ENCODE results near the gene TBC1D8.

DNA sequence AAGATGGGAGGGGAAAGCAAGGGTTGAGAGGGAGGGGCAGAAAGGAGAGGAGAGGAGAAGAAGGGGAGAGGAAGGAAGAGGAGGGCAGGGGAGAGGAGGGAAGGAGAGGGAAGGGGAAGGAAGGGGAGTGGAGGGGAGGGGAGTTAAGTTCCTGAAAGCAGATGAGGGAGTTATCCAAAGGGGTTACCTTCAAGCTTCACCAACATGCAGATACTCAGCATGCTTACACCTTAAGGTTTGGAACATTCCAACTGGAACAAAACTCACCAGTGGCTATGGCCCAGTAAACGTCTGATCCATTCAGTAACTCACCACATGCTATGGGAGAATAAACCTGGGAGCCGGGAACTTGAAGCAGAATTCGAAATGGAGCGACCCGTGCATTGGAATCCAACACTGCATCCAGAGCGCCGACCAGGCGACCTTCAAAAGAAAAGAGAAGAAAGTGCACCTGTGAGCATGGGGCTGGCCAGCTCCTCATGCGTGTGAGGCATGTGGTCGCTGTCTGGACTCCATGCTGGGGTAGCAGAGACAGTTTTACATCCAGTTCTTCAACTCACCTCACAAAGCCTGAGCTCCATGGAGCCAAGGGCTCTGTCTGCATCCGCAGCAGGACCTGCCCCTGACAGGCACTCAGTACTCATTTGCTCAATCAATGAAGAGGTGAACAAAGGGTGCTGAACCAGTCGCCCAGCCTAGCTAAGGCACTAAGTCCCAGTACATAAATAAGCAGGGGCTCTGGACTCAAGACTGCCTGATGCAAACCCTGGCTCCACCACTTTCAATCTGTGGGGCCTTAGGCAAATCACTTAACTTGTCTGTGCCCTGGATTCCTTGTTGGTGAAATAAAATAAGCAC is 61.0 kb downstream of the TBC1D8 start:
- TF ChIP-seq, protein P1, sequence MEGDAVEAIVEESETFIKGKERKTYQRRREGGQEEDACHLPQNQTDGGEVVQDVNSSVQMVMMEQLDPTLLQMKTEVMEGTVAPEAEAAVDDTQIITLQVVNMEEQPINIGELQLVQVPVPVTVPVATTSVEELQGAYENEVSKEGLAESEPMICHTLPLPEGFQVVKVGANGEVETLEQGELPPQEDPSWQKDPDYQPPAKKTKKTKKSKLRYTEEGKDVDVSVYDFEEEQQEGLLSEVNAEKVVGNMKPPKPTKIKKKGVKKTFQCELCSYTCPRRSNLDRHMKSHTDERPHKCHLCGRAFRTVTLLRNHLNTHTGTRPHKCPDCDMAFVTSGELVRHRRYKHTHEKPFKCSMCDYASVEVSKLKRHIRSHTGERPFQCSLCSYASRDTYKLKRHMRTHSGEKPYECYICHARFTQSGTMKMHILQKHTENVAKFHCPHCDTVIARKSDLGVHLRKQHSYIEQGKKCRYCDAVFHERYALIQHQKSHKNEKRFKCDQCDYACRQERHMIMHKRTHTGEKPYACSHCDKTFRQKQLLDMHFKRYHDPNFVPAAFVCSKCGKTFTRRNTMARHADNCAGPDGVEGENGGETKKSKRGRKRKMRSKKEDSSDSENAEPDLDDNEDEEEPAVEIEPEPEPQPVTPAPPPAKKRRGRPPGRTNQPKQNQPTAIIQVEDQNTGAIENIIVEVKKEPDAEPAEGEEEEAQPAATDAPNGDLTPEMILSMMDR (IDR thresholded peaks at IDR 0.05): no peak
- TF ChIP-seq SIN3A (IDR thresholded peaks at IDR 0.05; ENCODE audit: borderline replicate concordance, insufficient read depth, low read depth, low read length): no peak
- TF ChIP-seq, protein P2, sequence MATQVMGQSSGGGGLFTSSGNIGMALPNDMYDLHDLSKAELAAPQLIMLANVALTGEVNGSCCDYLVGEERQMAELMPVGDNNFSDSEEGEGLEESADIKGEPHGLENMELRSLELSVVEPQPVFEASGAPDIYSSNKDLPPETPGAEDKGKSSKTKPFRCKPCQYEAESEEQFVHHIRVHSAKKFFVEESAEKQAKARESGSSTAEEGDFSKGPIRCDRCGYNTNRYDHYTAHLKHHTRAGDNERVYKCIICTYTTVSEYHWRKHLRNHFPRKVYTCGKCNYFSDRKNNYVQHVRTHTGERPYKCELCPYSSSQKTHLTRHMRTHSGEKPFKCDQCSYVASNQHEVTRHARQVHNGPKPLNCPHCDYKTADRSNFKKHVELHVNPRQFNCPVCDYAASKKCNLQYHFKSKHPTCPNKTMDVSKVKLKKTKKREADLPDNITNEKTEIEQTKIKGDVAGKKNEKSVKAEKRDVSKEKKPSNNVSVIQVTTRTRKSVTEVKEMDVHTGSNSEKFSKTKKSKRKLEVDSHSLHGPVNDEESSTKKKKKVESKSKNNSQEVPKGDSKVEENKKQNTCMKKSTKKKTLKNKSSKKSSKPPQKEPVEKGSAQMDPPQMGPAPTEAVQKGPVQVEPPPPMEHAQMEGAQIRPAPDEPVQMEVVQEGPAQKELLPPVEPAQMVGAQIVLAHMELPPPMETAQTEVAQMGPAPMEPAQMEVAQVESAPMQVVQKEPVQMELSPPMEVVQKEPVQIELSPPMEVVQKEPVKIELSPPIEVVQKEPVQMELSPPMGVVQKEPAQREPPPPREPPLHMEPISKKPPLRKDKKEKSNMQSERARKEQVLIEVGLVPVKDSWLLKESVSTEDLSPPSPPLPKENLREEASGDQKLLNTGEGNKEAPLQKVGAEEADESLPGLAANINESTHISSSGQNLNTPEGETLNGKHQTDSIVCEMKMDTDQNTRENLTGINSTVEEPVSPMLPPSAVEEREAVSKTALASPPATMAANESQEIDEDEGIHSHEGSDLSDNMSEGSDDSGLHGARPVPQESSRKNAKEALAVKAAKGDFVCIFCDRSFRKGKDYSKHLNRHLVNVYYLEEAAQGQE (IDR thresholded peaks at IDR 0.05; ENCODE audit: insufficient read depth in 1 of 2, low read depth in 2 of 2, low read length in 1 of 2): no peak

Data from Panc1 (cell line).